HEK293 (cell line): ENCODE data around the gene TUBD1.

Experiments
- BCL11A ChIP-seq: fragments of 450-650 bp; formaldehyde crosslinking; IDR thresholded peaks from 2 replicates; pipeline ENCODE4 v1.5.1; 2016; ENCODE audit warnings: low read depth, missing biosample characterization, missing genetic modification characterization
- FEZF1 ChIP-seq: fragments of 450-650 bp; formaldehyde crosslinking; IDR thresholded peaks from 2 replicates; pipeline ENCODE4 v1.5.1; 2016; ENCODE audit warnings: missing biosample characterization, missing genetic modification characterization
- GFI1B ChIP-seq: fragments of 450-650 bp; formaldehyde crosslinking; IDR thresholded peaks from 2 replicates; pipeline ENCODE4 v1.5.1; 2016; ENCODE audit warnings: missing biosample characterization, missing genetic modification characterization
- INSM2 ChIP-seq: fragments of 450-650 bp; formaldehyde crosslinking; IDR thresholded peaks from 2 replicates; pipeline ENCODE4 v1.5.1; 2016; ENCODE audit warnings: missing biosample characterization, missing genetic modification characterization
- KLF17 ChIP-seq: fragments of 450-650 bp; formaldehyde crosslinking; IDR thresholded peaks from 2 replicates; pipeline ENCODE4 v1.5.1; 2016; ENCODE audit warnings: missing biosample characterization, missing genetic modification characterization
- OVOL3 ChIP-seq: fragments of 450-650 bp; formaldehyde crosslinking; IDR thresholded peaks from 2 replicates; pipeline ENCODE4 v1.5.1; 2016; ENCODE audit warnings: missing biosample characterization, missing genetic modification characterization
- PRDM6 ChIP-seq: fragments of 450-650 bp; formaldehyde crosslinking; IDR thresholded peaks from 2 replicates; pipeline ENCODE4 v1.5.1; 2017; ENCODE audit warnings: missing biosample characterization, missing genetic modification characterization
- SP2 ChIP-seq: fragments of 450-650 bp; formaldehyde crosslinking; IDR thresholded peaks from 2 replicates; pipeline ENCODE4 v1.5.1; 2016; ENCODE audit warnings: missing biosample characterization, missing genetic modification characterization
- TRIM28 ChIP-seq: IDR thresholded peaks from 2 replicates; pipeline ENCODE4 v1.6.1; 2011; ENCODE audit warnings: low read length, control low read depth, borderline replicate concordance
- ZBTB1 ChIP-seq: fragments of 450-650 bp; formaldehyde crosslinking; IDR thresholded peaks from 2 replicates; pipeline ENCODE4 v1.5.1; 2016; ENCODE audit warnings: missing biosample characterization, missing genetic modification characterization
- ZBTB17 ChIP-seq: fragments of 450-650 bp; formaldehyde crosslinking; IDR thresholded peaks from 2 replicates; pipeline ENCODE4 v1.5.1; 2016; ENCODE audit warnings: missing biosample characterization, missing genetic modification characterization
- ZBTB21 ChIP-seq: fragments of 450-650 bp; formaldehyde crosslinking; IDR thresholded peaks from 2 replicates; pipeline ENCODE4 v1.5.1; 2017; ENCODE audit warnings: missing biosample characterization, missing genetic modification characterization
- ZEB2 ChIP-seq: fragments of 450-650 bp; formaldehyde crosslinking; IDR thresholded peaks from 2 replicates; pipeline ENCODE4 v1.5.1; 2016; ENCODE audit warnings: missing biosample characterization, missing genetic modification characterization
- ZIC2 ChIP-seq: fragments of 450-650 bp; formaldehyde crosslinking; IDR thresholded peaks from 2 replicates; pipeline ENCODE4 v1.5.1; 2016; ENCODE audit warnings: missing biosample characterization, missing genetic modification characterization
- ZNF140 ChIP-seq: fragments of 450-650 bp; formaldehyde crosslinking; IDR thresholded peaks from 2 replicates; pipeline ENCODE4 v1.5.1; 2016; ENCODE audit warnings: missing biosample characterization, missing genetic modification characterization
- ZNF18 ChIP-seq: fragments of 450-650 bp; formaldehyde crosslinking; IDR thresholded peaks from 2 replicates; pipeline ENCODE4 v1.5.1; 2016; ENCODE audit warnings: missing biosample characterization, missing genetic modification characterization
- ZNF24 ChIP-seq: fragments of 450-650 bp; formaldehyde crosslinking; IDR thresholded peaks from 2 replicates; pipeline ENCODE4 v1.5.1; 2016; ENCODE audit warnings: missing biosample characterization, missing genetic modification characterization
- ZNF266 ChIP-seq: fragments of 450-650 bp; formaldehyde crosslinking; IDR thresholded peaks from 2 replicates; pipeline ENCODE4 v1.5.1; 2016; ENCODE audit warnings: missing biosample characterization, missing genetic modification characterization, low read depth
- ZNF335 ChIP-seq: fragments of 450-650 bp; formaldehyde crosslinking; conservative IDR thresholded peaks from 2 replicates; pipeline ENCODE4 v1.5.1; 2016; ENCODE audit warnings: missing biosample characterization, missing genetic modification characterization
- ZNF366 ChIP-seq: fragments of 450-650 bp; formaldehyde crosslinking; conservative IDR thresholded peaks from 2 replicates; pipeline ENCODE4 v1.5.1; 2016; ENCODE audit warnings: missing biosample characterization, missing genetic modification characterization
- ZNF391 ChIP-seq: fragments of 450-650 bp; formaldehyde crosslinking; IDR thresholded peaks from 2 replicates; pipeline ENCODE4 v1.5.1; 2016; ENCODE audit warnings: low read depth, missing biosample characterization, missing genetic modification characterization, borderline replicate concordance
- ZNF394 ChIP-seq: fragments of 450-650 bp; formaldehyde crosslinking; IDR thresholded peaks from 2 replicates; pipeline ENCODE4 v1.5.1; 2016; ENCODE audit warnings: missing biosample characterization, missing genetic modification characterization, mild to moderate bottlenecking, moderate library complexity, borderline replicate concordance
- ZNF521 ChIP-seq: fragments of 450-650 bp; formaldehyde crosslinking; IDR thresholded peaks from 2 replicates; pipeline ENCODE4 v1.5.1; 2017; ENCODE audit warnings: missing biosample characterization, mild to moderate bottlenecking, missing genetic modification characterization
- ZNF558 ChIP-seq: fragments of 450-650 bp; formaldehyde crosslinking; IDR thresholded peaks from 2 replicates; pipeline ENCODE4 v1.5.1; 2016; ENCODE audit warnings: missing biosample characterization, missing genetic modification characterization
- ZNF571 ChIP-seq: fragments of 450-650 bp; formaldehyde crosslinking; IDR thresholded peaks from 2 replicates; pipeline ENCODE4 v1.5.0; 2017; ENCODE audit warnings: missing biosample characterization, missing genetic modification characterization
- ZNF580 ChIP-seq: fragments of 450-650 bp; formaldehyde crosslinking; IDR thresholded peaks from 2 replicates; pipeline ENCODE4 v1.5.1; 2016; ENCODE audit warnings: missing biosample characterization, missing genetic modification characterization
- ZNF629 ChIP-seq: fragments of 450-650 bp; formaldehyde crosslinking; IDR thresholded peaks from 2 replicates; pipeline ENCODE4 v1.5.1; 2017; ENCODE audit warnings: missing biosample characterization, missing genetic modification characterization
- ZNF639 ChIP-seq: fragments of 450-650 bp; formaldehyde crosslinking; IDR thresholded peaks from 2 replicates; pipeline ENCODE4 v1.5.1; 2016; ENCODE audit warnings: missing biosample characterization, missing genetic modification characterization
- ZNF76 ChIP-seq: fragments of 450-650 bp; formaldehyde crosslinking; IDR thresholded peaks from 2 replicates; pipeline ENCODE4; 2016; ENCODE audit warnings: low read depth, missing biosample characterization, missing genetic modification characterization, borderline replicate concordance
- ZNF843 ChIP-seq: fragments of 450-650 bp; formaldehyde crosslinking; IDR thresholded peaks from 2 replicates; pipeline ENCODE4 v1.5.1; 2016; ENCODE audit warnings: missing biosample characterization, missing genetic modification characterization
- ZSCAN16 ChIP-seq: fragments of 450-650 bp; formaldehyde crosslinking; IDR thresholded peaks from 2 replicates; pipeline ENCODE4 v1.5.1; 2016; ENCODE audit warnings: missing biosample characterization, missing genetic modification characterization
- ZXDB ChIP-seq: fragments of 450-650 bp; formaldehyde crosslinking; IDR thresholded peaks from 2 replicates; pipeline ENCODE4 v1.5.1; 2016; ENCODE audit warnings: missing biosample characterization, missing genetic modification characterization

The TUBD1 gene

GRCh38 chr17:59829217-59830006 is 63.3 kb downstream of the TUBD1 start (continued):
- TF ChIP-seq ZNF366 (tag by site-specific recombination) (peak; percentile 85), ZBTB1 (peak; percentile 89; the same call in 1 of the 2 replicates), ZBTB17 (tag by site-specific recombination) (0 out of 2 replicates have a peak, but pooled peaks have one; percentile 23), ZIC2 (tag by site-specific recombination) (no peak), ZNF639 (tag by site-specific recombination) (peak; percentile 84; the same call in 1 of the 2 replicates), ZNF629 (tag by site-specific recombination) (peak; percentile 91), PRDM6 (tag by site-specific recombination) (peak; percentile 96), ZNF391 (tag by site-specific recombination) (0 out of 2 replicates have a peak, but pooled peaks have one; percentile 35), OVOL3 (tag by site-specific recombination) (peak; percentile 92), ZNF843 (peak; percentile 93), TRIM28 (peak; percentile 95), ZNF335 (peak; percentile 56), ZNF558 (0 out of 2 replicates have a peak, but pooled peaks have one; percentile 8), SP2 (peak; percentile 55), ZNF24 (tag by site-specific recombination) (peak; percentile 77; the same call in 1 of the 2 replicates), FEZF1 (peak; percentile 79), ZNF521 (no peak), INSM2 (peak; percentile 64), ZNF571 (tag by site-specific recombination) (no peak), ZNF76 (0 out of 2 replicates have a peak, but pooled peaks have one; percentile 11), ZSCAN16 (tag by site-specific recombination) (no peak), BCL11A (peak; percentile 82), ZNF18 (tag by site-specific recombination) (0 out of 2 replicates have a peak, but pooled peaks have one; percentile 20), ZNF580 (peak; percentile 81), KLF17 (peak; percentile 70), GFI1B (tag by site-specific recombination) (peak; percentile 73), ZEB2 (tag by site-specific recombination) (peak; percentile 95), ZNF394 (tag by site-specific recombination) (peak; percentile 71), ZNF140 (tag by site-specific recombination) (no peak), ZNF266 (tag by site-specific recombination) (no peak), ZBTB21 (peak; percentile 37; the same call in 1 of the 2 replicates), ZXDB (tag by site-specific recombination) (peak; percentile 87)
